Right cardiac atrium (tissue), 5 donors: ENCODE data around the gene TBL1X. TPM values are rescaled to one million over a fixed set of nuclear protein-coding genes. Genes with fewer than 3 reads are reported as not detected.

Experiments used
- ATAC-seq, 2 donors: fragments of 200-7000 bp; cut with Tn5 transposase; one replicate each; pipeline versions ENCODE4 v1.8.0 to v1.9.1; 2020; ENCODE audit warnings: moderate library complexity in 2 of 2, mild to moderate bottlenecking in 1 of 2
- DNase-seq, 3 donors: peaks; one replicate each; pipeline ENCODE4 v3.0.0-alpha.2; 2020
- H3K27ac ChIP-seq: one replicate; pipeline ENCODE4 v1.5.1; 2013; ENCODE audit warnings: mild to moderate bottlenecking, low read length, control low read depth, moderate library complexity
- H3K27me3 ChIP-seq: one replicate; pipeline ENCODE4 v1.6.1; 2013; ENCODE audit not compliant: control insufficient read depth, insufficient read depth
- H3K4me1 ChIP-seq: one replicate; pipeline ENCODE4 v1.6.1; 2013; ENCODE audit warnings: low read length; ENCODE audit not compliant: control insufficient read depth, insufficient read depth
- H3K4me3 ChIP-seq: one replicate; pipeline ENCODE4 v1.5.1; 2013; ENCODE audit warnings: low read length, control low read depth
- H3K9me3 ChIP-seq: one replicate; pipeline ENCODE4 v1.6.1; 2013; ENCODE audit warnings: low read length; ENCODE audit not compliant: control insufficient read depth
- WGBS: extraction: QIAGEN DNeasy Blood & Tissue Kit; methylation state at CpG from one replicate; pipeline ENCODE4 v1.1.7; 2013; 5-methylcytosine and 5-hydroxymethylcytosine counted together
- intact Hi-C, 4 donors: fragments of 100-400 bp; cut with DNase I; formaldehyde crosslinking; loops; one replicate each; pipeline versions ENCODE4 v1.11.0 to v1.14.0; 2022 to 2023
- polyA plus RNA-seq: library from polyadenylated mRNA; stranded (reverse); fragments of 200-250 nt; gene quantifications from one replicate; pipeline ENCODE4 v1.2.3, GENCODE V29; 2013
- total RNA-seq, 4 donors: library from RNA; stranded (reverse); fragmentation: NEBNext Ultra II Directional; extraction: Animal tissue kit (Norgen Biotek cat#: 25700); gene quantifications; one replicate each; pipeline ENCODE4 v1.2.1, GENCODE V29; 2021
- donor health status: healthy with polysubstance abuse.
- donor health status: DM: no; HTN: yes; CAD: no.
- donor health status: DM: no; HTN: no; CAD: no.
- donor health status: DM: no; HTN: yes; CAD: no; lungs with severe emphysema.
- donor health status: DM: yes; HTN: yes; CAD: no.

The TBL1X gene
- total and polyA plus RNA-seq, 5 donors, result 5.1 to 16.3 (median 13.4) TPM

- DNase-seq (peak in 2 of 3 donors; percentile 16 to 52), ATAC-seq (no peak)
- no peaks in the 10 kb centered on the region for H3K9me3 ChIP-seq
- 9% methylated on average over 39 of the region's 45 CpGs for WGBS
- H3K27me3 ChIP-seq, result no peaks in the 10 kb centered on the region
- no peaks in the 10 kb centered on the region for H3K4me1 ChIP-seq
- peak overlapping the region; percentile 90 for H3K4me3 ChIP-seq
- no peak overlapping the region for H3K27ac ChIP-seq
- intact Hi-C loops, result no loop called here
Observed at GRCh38 chrX:9786798-9787635, 322.2 kb downstream of the TBL1X start.

DNA sequence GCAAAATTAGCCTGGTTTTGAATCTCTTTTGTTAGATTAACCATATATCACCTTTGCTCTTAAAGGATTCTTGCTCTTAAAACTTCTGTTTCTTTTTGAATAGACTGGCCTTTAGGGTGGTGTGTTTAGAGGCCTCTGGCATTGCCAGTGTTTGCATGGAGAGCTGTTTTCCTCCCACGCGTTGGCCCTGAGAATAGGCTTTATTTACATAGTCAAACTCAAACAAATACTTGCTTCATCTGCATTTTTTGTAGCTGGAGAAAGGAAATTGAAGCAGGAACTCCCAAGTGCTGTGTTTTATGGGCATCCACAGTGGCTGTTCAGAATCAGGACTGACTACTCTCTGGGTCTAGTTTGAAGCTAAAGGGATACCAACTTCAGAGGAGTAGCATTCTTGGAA lies 324.1 kb downstream of the TBL1X start:
- H3K9me3 ChIP-seq, result no peaks in the 10 kb centered on the region
- no peaks in the 10 kb centered on the region for H3K27me3 ChIP-seq
- ATAC-seq (peak in 1 of 2 donors; percentile 24), DNase-seq (no peak)
- H3K4me1 ChIP-seq, result no peaks in the 10 kb centered on the region
- intact Hi-C loops, result no loop called here
- H3K4me3 ChIP-seq, result no peak overlapping the region
- WGBS, result 49% methylated on average over 2 of the region's 2 CpGs
- H3K27ac ChIP-seq, result no peak overlapping the region

DNA sequence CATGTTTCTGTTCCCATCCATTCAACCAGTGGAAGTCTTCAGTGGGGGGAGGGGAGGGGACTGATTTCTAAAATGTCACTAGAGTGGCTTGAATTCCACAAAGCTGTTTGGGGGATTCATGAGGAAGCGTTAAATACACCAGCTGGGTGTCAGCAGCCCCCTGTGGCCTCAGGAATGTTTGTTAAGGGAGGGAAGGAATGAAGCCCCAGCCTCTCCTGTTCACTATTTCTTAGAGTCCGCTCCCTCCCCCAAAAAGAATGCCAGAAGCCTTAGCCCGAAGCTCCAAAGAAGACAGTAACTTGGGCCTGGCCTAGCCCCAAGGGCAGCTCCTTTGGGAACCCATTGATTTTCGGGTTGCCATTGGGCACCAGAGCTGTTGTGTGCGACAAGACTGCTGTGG lies 324.7 kb downstream of the TBL1X start:
- Histone ChIP-seq H3K4me1 (no peaks in the 10 kb centered on the region), H3K27me3 (no peaks in the 10 kb centered on the region), H3K4me3 (no peak overlapping the region), H3K9me3 (no peaks in the 10 kb centered on the region), H3K27ac (no peak overlapping the region)
- DNase-seq, result no peak
- WGBS, result 84% methylated on average over 5 of the region's 5 CpGs
- no peak for ATAC-seq
- intact Hi-C loops, result no loop called here
